ENCODE data around the gene MAF. TPM values are rescaled to one million over a fixed set of nuclear protein-coding genes. Genes with fewer than 3 reads are reported as not detected.

Gene MAF
- total and polyA plus RNA-seq, 9 of the 15 experiments (the other 6 are each of a cell fraction or from before 2014, with no cell fraction given) = 0.01 to 0.18 TPM; not detected in 7

DNA sequence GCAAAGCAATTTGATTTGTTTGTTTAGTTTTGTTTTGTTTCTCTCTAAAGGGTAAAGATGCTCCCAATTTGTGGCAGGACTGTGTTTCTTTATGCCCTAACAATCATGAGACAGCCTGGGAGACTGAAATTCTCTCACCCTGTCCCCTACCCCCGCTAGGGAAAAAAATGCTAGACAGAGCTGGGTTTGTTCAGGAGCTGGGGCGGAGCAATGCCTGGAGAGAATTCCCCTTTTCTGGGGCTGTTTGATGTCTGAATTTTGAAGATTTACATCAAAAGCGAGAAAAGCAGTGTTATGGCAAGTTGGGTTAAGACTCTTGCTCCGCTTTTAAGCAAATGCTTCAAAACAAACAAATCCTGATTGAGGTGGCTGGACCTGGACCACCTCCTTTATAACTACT lies 8.4 kb downstream of the MAF start:
- ChIA-PET CTCF (ENCODE audit: low intra/inter-chr PET ratio) (no interaction called here), POLR2A (no interaction called here)
- Histone ChIP-seq H3K9ac (ENCODE audit: insufficient read depth in 1 of 2, low read depth in 2 of 2, low read length in 2 of 2) (no peak overlapping the region), H4K20me1 (replicated peaks; ENCODE audit: control insufficient read depth, insufficient read depth, low read length) (no peaks in the 10 kb centered on the region), H3K4me3 (no peak overlapping the region), H3K9me3 (replicated peaks; ENCODE audit: control insufficient read depth, insufficient read depth, low read depth, low read length) (no peaks in the 10 kb centered on the region), H3K27me3 (ENCODE audit: control insufficient read depth in 2 of 2, insufficient read depth in 2 of 2, low read length in 2 of 2) (peaks cover 27 to 36% of the 10 kb centered on the region in 2 experiments), H3K4me2 (ENCODE audit: insufficient read depth, low read length) (no peak overlapping the region), H3K4me1 (replicated peaks in 1 of 2; ENCODE audit: control insufficient read depth in 2 of 2, insufficient read depth in 2 of 2, low read length in 2 of 2) (peaks cover 0 to 6% of the 10 kb centered on the region in 2 experiments; a peak in 1 of 5 replicates), H3K79me2 (ENCODE audit: control insufficient read depth, insufficient read depth, low read length) (no peaks in the 10 kb centered on the region), H3K27ac (ENCODE audit: extremely low read depth, low read depth, low read length) (no peak overlapping the region), H2AFZ (ENCODE audit: low read depth, low read length) (no peak overlapping the region), H3K9me1 (ENCODE audit: control insufficient read depth, insufficient read depth, low read length) (no peaks in the 10 kb centered on the region), H3K36me3 (ENCODE audit: control insufficient read depth, insufficient read depth, low read length) (no peaks in the 10 kb centered on the region)
- intact Hi-C loops (cut with micrococcal nuclease) (no loop called here), in situ Hi-C loops (cut with MboI) (no loop called here)
- WGBS (ENCODE audit: insufficient coverage, low coverage, missing lambda C conversion rate) = 0% methylated on average over 4 of the region's 4 CpGs
- BruUV-seq (replicated peaks) = no TSS peak
- FAIRE-seq = no peak
- no peak for DNase-seq (ENCODE audit: extremely low read depth in 1 of 4, low spot score in 3 of 4)
- TF ChIP-seq BMI1 (IDR thresholded peaks at IDR 0.05; ENCODE audit: low read length) (peak; percentile 24; the same call in 1 of the 2 replicates), ZFP36 (IDR thresholded peaks at IDR 0.05; ENCODE audit: low read depth, low read length, partially characterized antibody) (peak; percentile 25), SIX5 (IDR thresholded peaks at IDR 0.05; ENCODE audit: borderline replicate concordance in 1 of 2, insufficient read depth in 1 of 2, low read depth in 1 of 2, low read length in 2 of 2) (no peak), RBFOX2 (IDR thresholded peaks at IDR 0.05; ENCODE audit: low read depth, low read length) (no peak)
- no peak for ATAC-seq

DNA sequence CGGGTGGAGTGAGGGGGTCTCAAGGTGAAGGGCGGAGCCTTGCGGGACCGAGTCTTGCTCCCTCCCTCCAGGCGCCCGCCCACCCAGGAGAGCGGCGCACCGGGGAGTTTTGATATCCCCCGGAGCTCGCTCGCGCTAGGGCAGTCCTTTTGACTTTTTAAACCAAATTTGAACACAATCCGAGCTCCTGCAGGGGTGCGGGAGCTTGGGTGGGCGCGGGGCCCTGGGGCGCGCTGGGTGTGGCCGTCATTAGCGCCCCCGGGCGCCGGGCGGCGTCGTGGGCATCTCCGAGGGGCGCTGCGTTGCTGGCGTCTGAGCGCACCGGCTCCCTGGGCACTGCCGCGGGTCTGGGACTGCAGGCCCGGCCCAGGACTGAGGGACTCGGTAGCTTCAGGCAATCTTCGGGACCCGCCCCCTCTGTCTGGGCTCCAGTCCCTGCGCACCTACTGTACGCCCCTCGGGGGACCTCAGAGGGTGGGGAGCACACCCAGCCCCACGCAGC lies 10.9 kb downstream of the MAF start:
- FAIRE-seq = no peak
- TF ChIP-seq ZNF324 (CRISPR knock-in tag; IDR thresholded peaks at IDR 0.05) (no peak), SRSF9 (IDR thresholded peaks at IDR 0.05; ENCODE audit: borderline replicate concordance, low read depth, low read length) (no peak), IRF2 (CRISPR knock-in tag; IDR thresholded peaks at IDR 0.05) (no peak), SRSF3 (IDR thresholded peaks at IDR 0.05; ENCODE audit: insufficient read depth, low read length) (no peak)
- TF ChIP-seq, protein P1, sequence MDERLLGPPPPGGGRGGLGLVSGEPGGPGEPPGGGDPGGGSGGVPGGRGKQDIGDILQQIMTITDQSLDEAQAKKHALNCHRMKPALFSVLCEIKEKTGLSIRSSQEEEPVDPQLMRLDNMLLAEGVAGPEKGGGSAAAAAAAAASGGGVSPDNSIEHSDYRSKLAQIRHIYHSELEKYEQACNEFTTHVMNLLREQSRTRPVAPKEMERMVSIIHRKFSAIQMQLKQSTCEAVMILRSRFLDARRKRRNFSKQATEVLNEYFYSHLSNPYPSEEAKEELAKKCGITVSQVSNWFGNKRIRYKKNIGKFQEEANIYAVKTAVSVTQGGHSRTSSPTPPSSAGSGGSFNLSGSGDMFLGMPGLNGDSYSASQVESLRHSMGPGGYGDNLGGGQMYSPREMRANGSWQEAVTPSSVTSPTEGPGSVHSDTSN (CRISPR knock-in tag; IDR thresholded peaks at IDR 0.05; ENCODE audit: low read depth) = no peak
- TF ChIP-seq, protein P1 (tag; conservative IDR thresholded peaks at IDR 0.05; ENCODE audit: low read depth) = no peak

More for the DNA sequence above, 10.9 kb downstream of the MAF start:
- in situ Hi-C loops (cut with MboI) = no loop called here
- Histone ChIP-seq H2AFZ (ENCODE audit: low read depth, low read length) (no peak overlapping the region), H3K4me3 (no peak overlapping the region), H3K9me1 (ENCODE audit: control insufficient read depth, insufficient read depth, low read length) (no peaks in the 10 kb centered on the region), H3K79me2 (ENCODE audit: control insufficient read depth, insufficient read depth, low read length) (no peaks in the 10 kb centered on the region), H3K4me1 (replicated peaks in 1 of 2; ENCODE audit: control insufficient read depth in 2 of 2, insufficient read depth in 2 of 2, low read length in 2 of 2) (peaks cover 0 to 6% of the 10 kb centered on the region in 2 experiments; a peak in 1 of 5 replicates), H3K27ac (ENCODE audit: extremely low read depth, low read depth, low read length) (no peak overlapping the region), H3K9ac (ENCODE audit: insufficient read depth in 1 of 2, low read depth in 2 of 2, low read length in 2 of 2) (no peak overlapping the region), H3K36me3 (ENCODE audit: control insufficient read depth, insufficient read depth, low read length) (no peaks in the 10 kb centered on the region), H3K27me3 (ENCODE audit: control insufficient read depth in 2 of 2, insufficient read depth in 2 of 2, low read length in 2 of 2) (peaks cover 32 to 44% of the 10 kb centered on the region in 2 experiments), H3K9me3 (replicated peaks; ENCODE audit: control insufficient read depth, insufficient read depth, low read depth, low read length) (no peaks in the 10 kb centered on the region), H3K4me2 (ENCODE audit: insufficient read depth, low read length) (no peak overlapping the region), H4K20me1 (replicated peaks; ENCODE audit: control insufficient read depth, insufficient read depth, low read length) (no peaks in the 10 kb centered on the region)
- DNase-seq (ENCODE audit: extremely low read depth in 1 of 4, low spot score in 3 of 4) (no peak), ATAC-seq (no peak)
- BruUV-seq (replicated peaks) = no TSS peak
- intact Hi-C loops (cut with micrococcal nuclease) = no loop called here
- ChIA-PET POLR2A (interaction anchor here (0.5 kb wide), 1 partner anchor 402 kb away, joined by 3 read pairs; no protein-coding TSS in a partner anchor), CTCF (ENCODE audit: low intra/inter-chr PET ratio) (no interaction called here)
- WGBS (ENCODE audit: insufficient coverage, low coverage, missing lambda C conversion rate) = 12% methylated on average over 39 of the region's 43 CpGs
